ENCODE results near the gene HDAC1. TPM values are rescaled to one million over a fixed set of nuclear protein-coding genes. Genes with fewer than 3 reads are reported as not detected.
A peak's percentile ranks its signal among the peaks of the same experiment; 100 is the strongest.

Gene HDAC1
- total and polyA plus RNA-seq, 2 of the 13 experiments (the other 11 are each of a cell fraction or from before 2014, with no cell fraction given) = 93.5 to 189 TPM

DNA sequence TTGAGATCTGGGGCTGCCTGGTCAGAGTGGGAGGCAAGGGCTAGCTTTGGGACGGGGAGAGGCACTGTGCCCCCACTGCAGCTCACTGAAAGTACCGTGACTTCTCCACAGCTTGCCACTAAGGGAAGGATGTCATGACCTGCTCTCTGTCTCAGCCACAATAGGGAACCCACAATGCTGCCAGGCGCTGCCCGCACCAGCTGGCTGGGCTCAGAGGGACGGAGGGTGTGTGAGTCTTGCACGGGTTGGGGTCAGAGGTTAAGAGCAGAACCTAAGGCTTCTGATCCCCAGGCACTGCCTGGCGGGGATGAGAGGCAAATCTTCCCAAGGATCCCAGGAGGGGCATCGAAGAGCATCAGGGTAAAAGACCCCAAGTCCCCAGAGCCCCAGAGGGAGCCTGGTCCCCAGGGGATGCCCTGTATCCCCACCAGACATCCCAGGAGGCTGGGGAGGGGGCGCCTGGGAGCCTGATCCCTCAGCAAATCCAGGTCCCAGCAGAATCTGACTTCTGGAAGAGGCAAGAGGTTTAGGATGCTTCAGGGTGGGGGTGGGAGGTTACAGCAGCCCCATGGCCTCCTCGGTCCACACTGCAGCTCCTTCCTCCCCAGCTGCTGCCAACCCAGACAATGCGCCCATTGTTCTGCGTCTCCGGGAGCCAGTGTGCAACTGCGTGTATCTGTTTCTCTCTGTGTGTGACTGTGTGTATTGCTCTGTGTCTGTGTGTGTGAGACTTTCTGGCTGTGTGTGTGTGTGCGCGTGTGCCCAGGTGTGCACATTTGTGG is 46.2 kb downstream of the HDAC1 start (continued):
- TF ChIP-seq, protein P1, sequence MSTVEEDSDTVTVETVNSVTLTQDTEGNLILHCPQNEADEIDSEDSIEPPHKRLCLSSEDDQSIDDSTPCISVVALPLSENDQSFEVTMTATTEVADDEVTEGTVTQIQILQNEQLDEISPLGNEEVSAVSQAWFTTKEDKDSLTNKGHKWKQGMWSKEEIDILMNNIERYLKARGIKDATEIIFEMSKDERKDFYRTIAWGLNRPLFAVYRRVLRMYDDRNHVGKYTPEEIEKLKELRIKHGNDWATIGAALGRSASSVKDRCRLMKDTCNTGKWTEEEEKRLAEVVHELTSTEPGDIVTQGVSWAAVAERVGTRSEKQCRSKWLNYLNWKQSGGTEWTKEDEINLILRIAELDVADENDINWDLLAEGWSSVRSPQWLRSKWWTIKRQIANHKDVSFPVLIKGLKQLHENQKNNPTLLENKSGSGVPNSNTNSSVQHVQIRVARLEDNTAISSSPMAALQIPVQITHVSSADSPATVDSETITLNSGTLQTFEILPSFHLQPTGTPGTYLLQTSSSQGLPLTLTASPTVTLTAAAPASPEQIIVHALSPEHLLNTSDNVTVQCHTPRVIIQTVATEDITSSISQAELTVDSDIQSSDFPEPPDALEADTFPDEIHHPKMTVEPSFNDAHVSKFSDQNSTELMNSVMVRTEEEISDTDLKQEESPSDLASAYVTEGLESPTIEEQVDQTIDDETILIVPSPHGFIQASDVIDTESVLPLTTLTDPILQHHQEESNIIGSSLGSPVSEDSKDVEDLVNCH (CRISPR knock-in tag; IDR thresholded peaks at IDR 0.05) = no peak
- TF ChIP-seq ZNF773 (CRISPR knock-in tag; IDR thresholded peaks at IDR 0.05; ENCODE audit: borderline replicate concordance) = no peak
- TF ChIP-seq, protein P2, sequence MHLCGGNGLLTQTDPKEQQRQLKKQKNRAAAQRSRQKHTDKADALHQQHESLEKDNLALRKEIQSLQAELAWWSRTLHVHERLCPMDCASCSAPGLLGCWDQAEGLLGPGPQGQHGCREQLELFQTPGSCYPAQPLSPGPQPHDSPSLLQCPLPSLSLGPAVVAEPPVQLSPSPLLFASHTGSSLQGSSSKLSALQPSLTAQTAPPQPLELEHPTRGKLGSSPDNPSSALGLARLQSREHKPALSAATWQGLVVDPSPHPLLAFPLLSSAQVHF (CRISPR knock-in tag; IDR thresholded peaks at IDR 0.05) = no peak
- 0 out of 2 replicates have a peak, but pooled peaks have one; percentile 35 for TF ChIP-seq ZNF629 (CRISPR knock-in tag; conservative IDR thresholded peaks at IDR 0.05)
- TF ChIP-seq NCOA2 (CRISPR knock-in tag; IDR thresholded peaks at IDR 0.05) = peak; percentile 43; the same call in 1 of the 2 replicates
- TF ChIP-seq ZNF383 (CRISPR knock-in tag; IDR thresholded peaks at IDR 0.05; ENCODE audit: borderline replicate concordance) = no peak

DNA sequence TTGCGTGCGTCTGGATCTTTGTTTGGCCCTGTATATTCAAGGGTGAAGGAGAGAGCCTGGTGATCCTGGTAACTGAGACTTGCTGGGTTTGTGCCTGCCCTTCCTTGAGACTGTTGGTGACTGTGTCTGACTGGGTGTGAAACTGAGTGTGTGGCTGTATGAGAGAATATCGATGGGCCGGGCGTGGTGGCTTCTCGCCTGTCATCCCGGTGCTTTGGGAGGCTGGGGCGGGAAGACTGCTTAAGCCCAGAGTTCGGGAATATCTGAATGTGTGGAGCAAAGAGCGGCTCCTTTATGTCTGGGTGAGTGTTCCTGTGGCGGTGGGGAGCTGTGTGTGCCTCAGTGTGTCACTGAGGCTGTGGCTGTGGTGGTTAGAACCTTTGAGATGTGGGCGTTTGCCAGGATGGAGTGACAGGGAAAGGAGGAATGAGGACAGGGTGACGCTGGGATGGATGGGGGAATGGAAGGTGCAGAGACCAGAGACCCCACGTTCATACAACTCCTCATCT is 46.8 kb downstream of the HDAC1 start:
- Histone ChIP-seq H3K79me2 (ENCODE audit: insufficient read depth, low read length) (peaks cover 14% of the 10 kb centered on the region), H2AFZ (ENCODE audit: low read length) (no peak overlapping the region), H3K4me3 (replicated peaks in 1 of 3; ENCODE audit: insufficient read depth in 1 of 3, low read depth in 2 of 3, low read length in 3 of 3) (peak overlapping the region; percentile 25 to 62 (median 37); a peak in 5 of 6 replicates), H3K9ac (ENCODE audit: insufficient read depth, low read depth, low read length) (peak overlapping the region; percentile 29), H3K27me3 (ENCODE audit: control insufficient read depth in 1 of 2, insufficient read depth in 2 of 2, low read length in 2 of 2) (peaks cover 0 to 4% of the 10 kb centered on the region in 2 experiments; a peak in 2 of 5 replicates), H3K4me2 (ENCODE audit: low read depth, low read length) (peak overlapping the region; percentile 93), H4K20me1 (ENCODE audit: insufficient read depth, low read length) (peaks cover 13% of the 10 kb centered on the region), H3K9me3 (ENCODE audit: low read length) (no peaks in the 10 kb centered on the region), H3K4me1 (ENCODE audit: insufficient read depth, low read length) (peaks cover 73% of the 10 kb centered on the region), H3K36me3 (replicated peaks in 1 of 2; ENCODE audit: control insufficient read depth in 1 of 2, insufficient read depth in 2 of 2, low read length in 2 of 2) (peaks cover 2 to 9% of the 10 kb centered on the region in 2 experiments; a peak in 2 of 5 replicates), H3K27ac (ENCODE audit: extremely low read length, insufficient read depth, low read length) (no peak overlapping the region)
- ATAC-seq = no peak
- 2% methylated on average over 13 of the region's 14 CpGs for WGBS (ENCODE audit: low lambda C conversion rate)
- in situ Hi-C loops (cut with HindIII; ENCODE audit: extremely low pct_ligation_motif_present, low pct_unique_long_range_greater_than_20kb) (no loop called here), intact Hi-C loops (cut with micrococcal nuclease; ENCODE audit: unreplicated experiment) (loop anchor here (10.0 kb wide), 1 partner anchor 56 kb away; the partner anchor contains the start of gene BSDC1)
- ChIA-PET POLR2A (interaction anchor here (1.0 to 5.8 kb wide), 8 partner anchors 10 to 97 kb away, joined by 3 to 222 read pairs (median 5); partner anchors contain the start of gene BSDC1), CTCF (ENCODE audit: low intra/inter-chr PET ratio, low total read pairs) (no interaction called here)
- FAIRE-seq = no peak
- no TSS peak for BruUV-seq (replicated peaks)
- no peak for DNase-seq (ENCODE audit: low spot score)
- TF ChIP-seq, protein P3, sequence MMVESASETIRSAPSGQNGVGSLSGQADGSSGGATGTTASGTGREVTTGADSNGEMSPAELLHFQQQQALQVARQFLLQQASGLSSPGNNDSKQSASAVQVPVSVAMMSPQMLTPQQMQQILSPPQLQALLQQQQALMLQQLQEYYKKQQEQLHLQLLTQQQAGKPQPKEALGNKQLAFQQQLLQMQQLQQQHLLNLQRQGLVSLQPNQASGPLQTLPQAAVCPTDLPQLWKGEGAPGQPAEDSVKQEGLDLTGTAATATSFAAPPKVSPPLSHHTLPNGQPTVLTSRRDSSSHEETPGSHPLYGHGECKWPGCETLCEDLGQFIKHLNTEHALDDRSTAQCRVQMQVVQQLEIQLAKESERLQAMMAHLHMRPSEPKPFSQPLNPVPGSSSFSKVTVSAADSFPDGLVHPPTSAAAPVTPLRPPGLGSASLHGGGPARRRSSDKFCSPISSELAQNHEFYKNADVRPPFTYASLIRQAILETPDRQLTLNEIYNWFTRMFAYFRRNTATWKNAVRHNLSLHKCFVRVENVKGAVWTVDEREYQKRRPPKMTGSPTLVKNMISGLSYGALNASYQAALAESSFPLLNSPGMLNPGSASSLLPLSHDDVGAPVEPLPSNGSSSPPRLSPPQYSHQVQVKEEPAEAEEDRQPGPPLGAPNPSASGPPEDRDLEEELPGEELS (CRISPR knock-in tag; IDR thresholded peaks at IDR 0.05) = no peak; the same call in 1 of the 2 replicates
- TF ChIP-seq PAX8 (CRISPR knock-in tag; IDR thresholded peaks at IDR 0.05; ENCODE audit: borderline replicate concordance) = no peak
- TF ChIP-seq, protein P4, sequence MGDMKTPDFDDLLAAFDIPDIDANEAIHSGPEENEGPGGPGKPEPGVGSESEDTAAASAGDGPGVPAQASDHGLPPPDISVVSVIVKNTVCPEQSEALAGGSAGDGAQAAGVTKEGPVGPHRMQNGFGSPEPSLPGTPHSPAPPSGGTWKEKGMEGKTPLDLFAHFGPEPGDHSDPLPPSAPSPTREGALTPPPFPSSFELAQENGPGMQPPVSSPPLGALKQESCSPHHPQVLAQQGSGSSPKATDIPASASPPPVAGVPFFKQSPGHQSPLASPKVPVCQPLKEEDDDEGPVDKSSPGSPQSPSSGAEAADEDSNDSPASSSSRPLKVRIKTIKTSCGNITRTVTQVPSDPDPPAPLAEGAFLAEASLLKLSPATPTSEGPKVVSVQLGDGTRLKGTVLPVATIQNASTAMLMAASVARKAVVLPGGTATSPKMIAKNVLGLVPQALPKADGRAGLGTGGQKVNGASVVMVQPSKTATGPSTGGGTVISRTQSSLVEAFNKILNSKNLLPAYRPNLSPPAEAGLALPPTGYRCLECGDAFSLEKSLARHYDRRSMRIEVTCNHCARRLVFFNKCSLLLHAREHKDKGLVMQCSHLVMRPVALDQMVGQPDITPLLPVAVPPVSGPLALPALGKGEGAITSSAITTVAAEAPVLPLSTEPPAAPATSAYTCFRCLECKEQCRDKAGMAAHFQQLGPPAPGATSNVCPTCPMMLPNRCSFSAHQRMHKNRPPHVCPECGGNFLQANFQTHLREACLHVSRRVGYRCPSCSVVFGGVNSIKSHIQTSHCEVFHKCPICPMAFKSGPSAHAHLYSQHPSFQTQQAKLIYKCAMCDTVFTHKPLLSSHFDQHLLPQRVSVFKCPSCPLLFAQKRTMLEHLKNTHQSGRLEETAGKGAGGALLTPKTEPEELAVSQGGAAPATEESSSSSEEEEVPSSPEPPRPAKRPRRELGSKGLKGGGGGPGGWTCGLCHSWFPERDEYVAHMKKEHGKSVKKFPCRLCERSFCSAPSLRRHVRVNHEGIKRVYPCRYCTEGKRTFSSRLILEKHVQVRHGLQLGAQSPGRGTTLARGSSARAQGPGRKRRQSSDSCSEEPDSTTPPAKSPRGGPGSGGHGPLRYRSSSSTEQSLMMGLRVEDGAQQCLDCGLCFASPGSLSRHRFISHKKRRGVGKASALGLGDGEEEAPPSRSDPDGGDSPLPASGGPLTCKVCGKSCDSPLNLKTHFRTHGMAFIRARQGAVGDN (CRISPR knock-in tag; IDR thresholded peaks at IDR 0.05) = peak; percentile 19; the same call in 1 of the 2 replicates

All from HepG2 (cell line).